CD14-positive monocyte (primary cell): ENCODE measurements around the gene INPP4B. TPM values are rescaled to one million over a fixed set of nuclear protein-coding genes. Genes with fewer than 3 reads are reported as not detected.

ENCODE experiments used
- DNase-seq, 3 donors: peaks; one replicate each; pipeline ENCODE4 v3.0.0-alpha.2; 2011 to 2022
- H2AFZ ChIP-seq: 2 replicates; pipeline ENCODE4 v1.6.0; 2012; ENCODE audit warnings: mild to moderate bottlenecking, low read depth, low read length, inconsistent platforms; ENCODE audit not compliant: insufficient read depth, poor library complexity, severe bottlenecking
- H3K27ac ChIP-seq, 2 donors: 1 replicate in 1 of 2; 2 replicates in 1 of 2; pipeline ENCODE4 v1.5.1; 2012 to 2013; ENCODE audit warnings: low read length in 2 of 2, control low read depth in 1 of 2, inconsistent platforms in 1 of 2, low read depth in 1 of 2, mild to moderate bottlenecking in 1 of 2
- H3K27me3 ChIP-seq, 2 donors: one replicate each; pipeline versions ENCODE4 v1.6.0 to v1.6.1; 2011 to 2013; ENCODE audit warnings: low read length in 2 of 2; ENCODE audit not compliant: control insufficient read depth in 2 of 2, insufficient read depth in 2 of 2
- H3K36me3 ChIP-seq, 2 donors: replicated peaks in 1 of 2; 1 replicate in 1 of 2; 2 replicates in 1 of 2; pipeline versions ENCODE4 v1.5.1 to v1.6.1; 2012 to 2013; ENCODE audit warnings: low read length in 2 of 2, control low read depth in 1 of 2, inconsistent platforms in 1 of 2, mild to moderate bottlenecking in 1 of 2; ENCODE audit not compliant: insufficient read depth in 2 of 2, control insufficient read depth in 1 of 2
- H3K4me1 ChIP-seq, 2 donors: 1 replicate in 1 of 2; 2 replicates in 1 of 2; pipeline versions ENCODE4 v1.5.1 to v1.6.1; 2012 to 2013; ENCODE audit warnings: low read length in 2 of 2, control low read depth in 1 of 2, inconsistent platforms in 1 of 2, mild to moderate bottlenecking in 1 of 2, moderate library complexity in 1 of 2; ENCODE audit not compliant: insufficient read depth in 2 of 2, control insufficient read depth in 1 of 2
- H3K4me2 ChIP-seq: replicated peaks from 2 replicates; pipeline ENCODE3; 2012; ENCODE audit warnings: low read length, moderate library complexity, mild to moderate bottlenecking; ENCODE audit not compliant: poor library complexity, severe bottlenecking; ENCODE audit errors: extremely low read depth
- H3K4me3 ChIP-seq, 3 experiments: fragments of 200-600 bp in 1 of 3; sonication (generic) in 1 of 3; replicated peaks in 1 of 3; 1 replicate in 2 of 3; 2 replicates in 1 of 3; pipeline ENCODE4 v1.5.1; 2011 to 2013; ENCODE audit warnings: low read length in 3 of 3, mild to moderate bottlenecking in 3 of 3, control low read depth in 2 of 3, low read depth in 2 of 3, inconsistent platforms in 1 of 3, moderate library complexity in 1 of 3
- H3K79me2 ChIP-seq: 2 replicates; pipeline ENCODE4 v1.6.0; 2012; ENCODE audit warnings: mild to moderate bottlenecking, control low read depth, inconsistent platforms, low read length, moderate library complexity; ENCODE audit not compliant: insufficient read depth
- H3K9ac ChIP-seq: 2 replicates; pipeline ENCODE4 v1.6.0; 2017; ENCODE audit warnings: low read length, mild to moderate bottlenecking; ENCODE audit not compliant: insufficient read depth, poor library complexity, severe bottlenecking
- H3K9me3 ChIP-seq, 2 donors: replicated peaks in 1 of 2; 1 replicate in 1 of 2; 2 replicates in 1 of 2; pipeline versions ENCODE4 v1.5.1 to v1.6.1; 2012 to 2013; ENCODE audit warnings: low read length in 2 of 2, control low read depth in 1 of 2; ENCODE audit not compliant: control insufficient read depth in 1 of 2, insufficient read depth in 1 of 2
- H4K20me1 ChIP-seq: 2 replicates; pipeline ENCODE4 v1.6.0; 2012; ENCODE audit warnings: mild to moderate bottlenecking, low read length, control low read depth, moderate library complexity; ENCODE audit not compliant: insufficient read depth
- H3K27ac Mint-ChIP-seq, 7 donors: one replicate each; pipeline ENCODE4 v1.8.0; 2020; ENCODE audit warnings: mild to moderate bottlenecking in 7 of 7, mixed read lengths in 7 of 7, moderate library complexity in 6 of 7, inconsistent platforms in 2 of 7
- H3K27me3 Mint-ChIP-seq, 3 donors: one replicate each; pipeline ENCODE4 v1.8.0; 2021 to 2022; ENCODE audit warnings: low read depth in 3 of 3, mild to moderate bottlenecking in 3 of 3, mixed read lengths in 3 of 3, moderate library complexity in 3 of 3, inconsistent platforms in 1 of 3
- H3K36me3 Mint-ChIP-seq, 2 donors: one replicate each; pipeline ENCODE4 v1.8.0; 2020; ENCODE audit warnings: mixed read lengths in 2 of 2, inconsistent platforms in 1 of 2, mild to moderate bottlenecking in 1 of 2
- H3K4me1 Mint-ChIP-seq: one replicate; pipeline ENCODE4 v1.8.0; 2020; ENCODE audit warnings: mild to moderate bottlenecking, mixed read lengths
- H3K4me3 Mint-ChIP-seq, 2 donors: one replicate each; pipeline ENCODE4 v1.8.0; 2020; ENCODE audit warnings: mild to moderate bottlenecking in 2 of 2, mixed read lengths in 2 of 2, moderate library complexity in 1 of 2
- H3K9me3 Mint-ChIP-seq, 7 donors: one replicate each; pipeline ENCODE4 v1.8.0; 2020 to 2022; ENCODE audit warnings: mixed read lengths in 7 of 7, mild to moderate bottlenecking in 6 of 7, moderate library complexity in 6 of 7, inconsistent platforms in 2 of 7
- WGBS: methylation state at CpG from one replicate; pipeline ENCODE4 v1.1.5; 2013; ENCODE audit warnings: missing lambda C conversion rate; ENCODE audit not compliant: insufficient coverage; 5-methylcytosine and 5-hydroxymethylcytosine counted together
- intact Hi-C, 2 donors: fragments of 100-400 bp; cut with micrococcal nuclease; formaldehyde crosslinking; loops; one replicate each; pipeline versions ENCODE4 v1.15.0 to v1.15.1; 2023
- polyA plus RNA-seq, 3 donors: library from polyadenylated mRNA; depleted of rRNA in 1 of 3; unstranded in 2 of 3; stranded (reverse) in 1 of 3; fragments of 300-500 nt in 2 of 3; fragments of >200 nt in 1 of 3; fragmentation: Illumina TruSeq in 2 of 3; gene quantifications; 1 replicate in 2 of 3; 2 replicates in 1 of 3; pipeline ENCODE4 v1.2.3, GENCODE V29; 2012 to 2021
- TF ChIP-seq, protein P1 (sequence below): fragments of 200-600 bp; IDR thresholded peaks from one replicate; pipeline ENCODE4 v1.8.0; 2022; ENCODE audit warnings: antibody characterized with exemption, mild to moderate bottlenecking

The INPP4B gene
- polyA plus RNA-seq, 3 donors: 0.13 to 0.38 (median 0.22) TPM

DNA sequence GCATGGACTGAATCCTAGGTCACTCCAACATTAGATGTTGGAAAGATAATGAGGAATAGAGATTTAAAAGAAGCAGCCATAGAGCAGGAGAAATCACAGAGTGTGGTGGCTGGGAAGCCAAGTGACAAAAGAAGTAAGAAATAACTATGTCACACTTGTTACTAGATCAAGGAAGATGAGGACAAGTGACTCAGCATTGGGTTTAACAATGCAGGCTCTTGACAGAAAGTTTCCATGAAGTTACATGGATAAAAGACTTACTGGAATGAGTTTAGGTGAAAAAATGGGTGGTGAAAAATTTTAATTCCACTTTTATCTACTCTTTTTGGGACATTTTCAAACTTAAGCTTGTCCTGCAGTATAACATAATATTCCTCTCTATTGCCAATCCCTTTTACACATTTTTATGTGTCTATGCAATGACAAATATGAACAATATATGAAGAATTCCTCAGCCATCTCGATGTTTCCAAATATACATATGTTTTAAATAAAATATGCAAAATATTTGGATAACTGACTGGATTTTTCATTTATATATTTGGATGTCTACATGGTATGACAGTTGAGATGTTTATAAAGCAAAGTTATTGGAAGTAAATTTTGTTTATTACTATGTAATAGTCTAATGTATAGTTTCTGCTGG lies 747.1 kb downstream of the INPP4B start:
- Mint-ChIP-seq H3K36me3 (no peaks in the 10 kb centered on the region), H3K27ac (no peak overlapping the region), H3K27me3 (peaks cover 0 to 3% (median 1%) of the 10 kb centered on the region in 3 donors), H3K9me3 (peaks cover 0 to 4% (median 2%) of the 10 kb centered on the region in 7 donors), H3K4me3 (no peak overlapping the region), H3K4me1 (no peaks in the 10 kb centered on the region)
- H3K9ac ChIP-seq: no peak overlapping the region
- H3K27me3 ChIP-seq: no peaks in the 10 kb centered on the region
- H2AFZ ChIP-seq: no peak overlapping the region
- no peak for DNase-seq
- TF ChIP-seq, protein P1, sequence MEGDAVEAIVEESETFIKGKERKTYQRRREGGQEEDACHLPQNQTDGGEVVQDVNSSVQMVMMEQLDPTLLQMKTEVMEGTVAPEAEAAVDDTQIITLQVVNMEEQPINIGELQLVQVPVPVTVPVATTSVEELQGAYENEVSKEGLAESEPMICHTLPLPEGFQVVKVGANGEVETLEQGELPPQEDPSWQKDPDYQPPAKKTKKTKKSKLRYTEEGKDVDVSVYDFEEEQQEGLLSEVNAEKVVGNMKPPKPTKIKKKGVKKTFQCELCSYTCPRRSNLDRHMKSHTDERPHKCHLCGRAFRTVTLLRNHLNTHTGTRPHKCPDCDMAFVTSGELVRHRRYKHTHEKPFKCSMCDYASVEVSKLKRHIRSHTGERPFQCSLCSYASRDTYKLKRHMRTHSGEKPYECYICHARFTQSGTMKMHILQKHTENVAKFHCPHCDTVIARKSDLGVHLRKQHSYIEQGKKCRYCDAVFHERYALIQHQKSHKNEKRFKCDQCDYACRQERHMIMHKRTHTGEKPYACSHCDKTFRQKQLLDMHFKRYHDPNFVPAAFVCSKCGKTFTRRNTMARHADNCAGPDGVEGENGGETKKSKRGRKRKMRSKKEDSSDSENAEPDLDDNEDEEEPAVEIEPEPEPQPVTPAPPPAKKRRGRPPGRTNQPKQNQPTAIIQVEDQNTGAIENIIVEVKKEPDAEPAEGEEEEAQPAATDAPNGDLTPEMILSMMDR: no peak
- intact Hi-C loops: no loop called here
- H3K27ac ChIP-seq: no peak overlapping the region
- no peaks in the 10 kb centered on the region for H3K4me1 ChIP-seq
- H4K20me1 ChIP-seq: no peaks in the 10 kb centered on the region
- no peak overlapping the region for H3K4me2 ChIP-seq
- WGBS: no CpG with 5 or more reads among the region's 1 CpG
- no peaks in the 10 kb centered on the region for H3K9me3 ChIP-seq
- H3K4me3 ChIP-seq: no peak overlapping the region
- no peaks in the 10 kb centered on the region for H3K36me3 ChIP-seq
- H3K79me2 ChIP-seq: no peaks in the 10 kb centered on the region

DNA sequence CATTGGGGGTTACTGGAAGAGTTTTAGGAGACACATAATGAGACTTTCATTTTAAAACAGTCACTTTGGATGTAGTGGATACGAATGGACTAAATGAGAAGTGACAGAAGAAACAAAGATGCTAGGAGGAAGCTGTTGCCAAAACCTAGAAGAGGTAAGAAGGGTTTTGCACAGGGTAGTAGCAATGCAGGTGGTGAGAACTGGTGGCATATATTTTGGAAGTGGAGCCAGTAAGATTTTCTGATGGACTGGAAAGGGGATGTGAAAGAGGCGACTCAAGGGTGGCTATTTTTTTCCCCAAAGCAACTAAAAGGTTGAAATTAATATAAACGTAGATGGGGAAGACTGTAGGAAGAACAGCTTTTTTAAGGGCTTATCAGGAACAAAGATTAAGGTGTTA lies 747.7 kb downstream of the INPP4B start:
- H3K4me2 ChIP-seq: no peak overlapping the region
- no peaks in the 10 kb centered on the region for H3K4me1 ChIP-seq
- H3K9ac ChIP-seq: no peak overlapping the region
- H2AFZ ChIP-seq: no peak overlapping the region
- no peaks in the 10 kb centered on the region for H3K27me3 ChIP-seq
- H3K9me3 ChIP-seq: no peaks in the 10 kb centered on the region
- WGBS: 72% methylated on average over 3 of the region's 3 CpGs
- no peaks in the 10 kb centered on the region for H3K36me3 ChIP-seq
- H3K4me1 Mint-ChIP-seq: no peaks in the 10 kb centered on the region
- no peak overlapping the region for H3K4me3 Mint-ChIP-seq
- H4K20me1 ChIP-seq: no peaks in the 10 kb centered on the region
- H3K36me3 Mint-ChIP-seq: no peaks in the 10 kb centered on the region
- H3K27me3 Mint-ChIP-seq: peaks cover 0 to 3% (median 1%) of the 10 kb centered on the region in 3 donors
- H3K9me3 Mint-ChIP-seq: peaks cover 0 to 4% (median 2%) of the 10 kb centered on the region in 7 donors
- H3K4me3 ChIP-seq: no peak overlapping the region
- no peak for DNase-seq
- TF ChIP-seq, protein P1: no peak
- no peaks in the 10 kb centered on the region for H3K79me2 ChIP-seq
- no peak overlapping the region for H3K27ac ChIP-seq
- intact Hi-C loops: no loop called here
- no peak overlapping the region for H3K27ac Mint-ChIP-seq
